ENCODE results near the gene MNT.

DNA sequence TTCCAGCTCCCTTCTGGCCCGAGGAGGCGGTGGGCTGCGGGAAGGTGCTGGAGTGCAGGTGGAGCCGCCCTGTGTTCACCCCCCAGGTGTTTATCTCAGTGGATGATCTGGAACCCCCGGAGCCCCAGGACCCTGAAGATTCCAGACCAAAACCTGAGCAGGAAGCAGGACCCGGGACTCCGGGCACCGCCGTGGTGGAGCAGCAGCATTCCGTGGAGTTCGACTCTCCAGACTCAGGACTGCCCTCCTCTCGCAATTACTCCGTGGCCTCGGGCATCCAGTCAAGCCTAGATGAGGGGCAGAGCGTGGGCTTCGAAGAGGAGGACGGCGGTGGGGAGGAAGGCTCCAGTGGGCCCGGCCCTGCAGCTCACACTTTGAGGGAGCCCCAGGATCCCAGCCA, 25.5 kb downstream of the MNT start:
- TF ChIP-seq BHLHE40 (IDR thresholded peaks at IDR 0.05; ENCODE audit: low read depth, low read length) (no peak), ZFP36 (IDR thresholded peaks at IDR 0.05; ENCODE audit: borderline replicate concordance, partially characterized antibody) (no peak), POLR2A (IDR thresholded peaks at IDR 0.05; ENCODE audit: low read length) (no peak), JUNB (IDR thresholded peaks at IDR 0.05) (no peak), HDAC2 (IDR thresholded peaks at IDR 0.05) (no peak), PBX3 (IDR thresholded peaks at IDR 0.05) (no peak), RFX5 (IDR thresholded peaks at IDR 0.05) (no peak), RAD21 (conservative IDR thresholded peaks at IDR 0.05 in 1 of 2, IDR thresholded peaks at IDR 0.05 in 1 of 2) (no peak)
- TF ChIP-seq, protein P1, sequence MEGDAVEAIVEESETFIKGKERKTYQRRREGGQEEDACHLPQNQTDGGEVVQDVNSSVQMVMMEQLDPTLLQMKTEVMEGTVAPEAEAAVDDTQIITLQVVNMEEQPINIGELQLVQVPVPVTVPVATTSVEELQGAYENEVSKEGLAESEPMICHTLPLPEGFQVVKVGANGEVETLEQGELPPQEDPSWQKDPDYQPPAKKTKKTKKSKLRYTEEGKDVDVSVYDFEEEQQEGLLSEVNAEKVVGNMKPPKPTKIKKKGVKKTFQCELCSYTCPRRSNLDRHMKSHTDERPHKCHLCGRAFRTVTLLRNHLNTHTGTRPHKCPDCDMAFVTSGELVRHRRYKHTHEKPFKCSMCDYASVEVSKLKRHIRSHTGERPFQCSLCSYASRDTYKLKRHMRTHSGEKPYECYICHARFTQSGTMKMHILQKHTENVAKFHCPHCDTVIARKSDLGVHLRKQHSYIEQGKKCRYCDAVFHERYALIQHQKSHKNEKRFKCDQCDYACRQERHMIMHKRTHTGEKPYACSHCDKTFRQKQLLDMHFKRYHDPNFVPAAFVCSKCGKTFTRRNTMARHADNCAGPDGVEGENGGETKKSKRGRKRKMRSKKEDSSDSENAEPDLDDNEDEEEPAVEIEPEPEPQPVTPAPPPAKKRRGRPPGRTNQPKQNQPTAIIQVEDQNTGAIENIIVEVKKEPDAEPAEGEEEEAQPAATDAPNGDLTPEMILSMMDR (IDR thresholded peaks at IDR 0.05), result no peak
